Measurements from ENCODE around the gene CADM1.

The CADM1 gene

DNA sequence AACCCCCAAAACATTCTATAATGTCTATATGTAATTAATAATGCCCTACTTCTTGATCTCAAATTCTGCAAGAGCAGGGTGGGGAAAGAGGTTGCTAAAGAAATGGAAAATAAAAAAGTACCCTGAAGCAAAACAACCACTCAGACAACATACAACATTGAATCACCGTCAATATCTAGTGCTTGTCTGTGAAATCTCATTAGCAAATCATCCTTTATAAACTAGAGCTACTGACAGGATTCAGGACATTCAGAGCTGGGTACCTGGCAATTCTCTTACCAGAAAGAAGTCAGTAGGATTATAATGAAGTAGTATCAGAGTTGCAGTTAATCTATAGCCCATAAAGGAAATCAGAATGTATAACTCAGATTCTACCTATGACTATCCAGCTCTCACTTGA lies 143.2 kb downstream of the CADM1 start:
- H3K27me3 Mint-ChIP-seq = no peaks in the 10 kb centered on the region

GRCh38 chr11:115360186-115360824 lies 143.9 kb downstream of the CADM1 start:
- no peaks in the 10 kb centered on the region for H3K36me3 Mint-ChIP-seq (ENCODE audit: low read depth)
- no peak overlapping the region for H3K4me3 Mint-ChIP-seq
- H3K9me3 Mint-ChIP-seq = no peaks in the 10 kb centered on the region
- no peak overlapping the region for H3K27ac Mint-ChIP-seq
- peaks cover 2% of the 10 kb centered on the region for H3K27me3 Mint-ChIP-seq
- no peaks in the 10 kb centered on the region for H3K4me1 Mint-ChIP-seq (ENCODE audit: low read depth)

More for the DNA sequence above, 143.2 kb downstream of the CADM1 start:
- Mint-ChIP-seq H3K4me3 (no peak overlapping the region), H3K27ac (no peak overlapping the region), H3K36me3 (ENCODE audit: low read depth) (no peaks in the 10 kb centered on the region), H3K4me1 (ENCODE audit: low read depth) (no peaks in the 10 kb centered on the region), H3K9me3 (no peaks in the 10 kb centered on the region)

DNA sequence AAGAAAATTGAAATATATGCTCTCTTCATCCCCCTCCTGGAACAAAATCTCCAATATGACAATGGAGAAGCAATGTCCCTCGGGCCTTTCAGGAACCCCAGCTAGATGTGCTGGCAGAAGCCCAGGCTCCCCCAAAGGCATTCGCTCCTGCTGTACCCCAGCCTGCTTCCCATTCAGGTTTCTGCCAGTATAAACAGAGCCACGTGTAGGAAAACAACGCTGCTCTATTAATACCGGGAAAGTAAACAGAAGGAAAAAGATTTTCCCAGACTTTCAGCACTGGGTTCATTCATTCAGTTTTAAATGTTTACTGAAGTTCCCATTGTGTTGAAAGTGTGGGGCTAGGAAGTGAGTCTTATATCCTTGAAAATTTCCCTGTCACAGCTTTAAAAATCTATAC lies 147.1 kb downstream of the CADM1 start:
- H3K36me3 Mint-ChIP-seq (ENCODE audit: low read depth) = no peaks in the 10 kb centered on the region
- no peak overlapping the region for H3K4me3 Mint-ChIP-seq
- peaks cover 6% of the 10 kb centered on the region for H3K27me3 Mint-ChIP-seq
- H3K27ac Mint-ChIP-seq = no peak overlapping the region
- H3K9me3 Mint-ChIP-seq = no peaks in the 10 kb centered on the region
- H3K4me1 Mint-ChIP-seq (ENCODE audit: low read depth) = no peaks in the 10 kb centered on the region

DNA sequence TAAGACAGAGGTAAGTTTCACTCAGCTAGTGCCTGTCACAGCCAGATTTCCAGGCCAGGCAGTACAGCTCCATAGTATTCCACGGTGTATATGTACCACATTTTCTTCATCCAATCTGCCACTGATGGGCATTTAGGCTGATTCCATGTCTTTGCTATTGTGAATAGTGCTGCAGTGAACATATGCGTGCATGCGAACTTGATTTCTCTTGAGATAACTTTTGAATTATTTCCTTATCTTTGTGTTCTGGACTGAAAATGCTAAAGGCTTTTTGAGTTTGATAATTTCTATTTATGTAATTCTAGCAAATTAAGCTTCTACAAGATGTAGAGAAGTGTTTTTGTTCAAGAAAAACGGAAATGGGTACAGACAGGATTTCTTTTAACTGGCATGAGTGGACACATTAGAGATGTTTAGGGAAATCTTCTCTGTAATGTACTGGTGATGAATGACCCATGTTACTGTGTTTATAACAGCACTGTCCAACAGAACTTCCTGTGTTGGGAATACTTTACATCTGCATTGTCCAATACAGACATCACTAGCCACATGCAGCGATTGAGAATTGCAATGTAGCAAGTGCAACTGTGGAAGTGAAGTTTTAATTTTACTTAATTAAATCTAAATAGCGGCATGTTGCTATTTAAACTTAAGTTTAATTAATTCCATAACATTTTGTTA lies 151.3 kb downstream of the CADM1 start:
- no peaks in the 10 kb centered on the region for H3K9me3 Mint-ChIP-seq
- no peak overlapping the region for H3K4me3 Mint-ChIP-seq
- no peaks in the 10 kb centered on the region for H3K36me3 Mint-ChIP-seq (ENCODE audit: low read depth)
- H3K4me1 Mint-ChIP-seq (ENCODE audit: low read depth) = no peaks in the 10 kb centered on the region
- peaks cover 7% of the 10 kb centered on the region for H3K27me3 Mint-ChIP-seq
- H3K27ac Mint-ChIP-seq = no peak overlapping the region

GRCh38 chr11:115349335-115350017 lies 154.7 kb downstream of the CADM1 start:
- H3K27ac Mint-ChIP-seq = no peak overlapping the region
- H3K4me3 Mint-ChIP-seq = no peak overlapping the region
- H3K4me1 Mint-ChIP-seq (ENCODE audit: low read depth) = no peaks in the 10 kb centered on the region
- no peaks in the 10 kb centered on the region for H3K36me3 Mint-ChIP-seq (ENCODE audit: low read depth)
- peaks cover 5% of the 10 kb centered on the region for H3K27me3 Mint-ChIP-seq
- H3K9me3 Mint-ChIP-seq = no peaks in the 10 kb centered on the region

- no peak overlapping the region for H3K4me3 Mint-ChIP-seq
- no peaks in the 10 kb centered on the region for H3K4me1 Mint-ChIP-seq (ENCODE audit: low read depth)
- no peak overlapping the region for H3K27ac Mint-ChIP-seq
- H3K9me3 Mint-ChIP-seq = no peaks in the 10 kb centered on the region
- peaks cover 8% of the 10 kb centered on the region for H3K27me3 Mint-ChIP-seq
- no peaks in the 10 kb centered on the region for H3K36me3 Mint-ChIP-seq (ENCODE audit: low read depth)
These were observed 155.8 kb downstream of the CADM1 start for GRCh38 chr11:115348416-115348815.

GRCh38 chr11:115347106-115347505 lies 157.1 kb downstream of the CADM1 start:
- no peak overlapping the region for H3K4me3 Mint-ChIP-seq
- H3K27ac Mint-ChIP-seq = no peak overlapping the region
- no peaks in the 10 kb centered on the region for H3K36me3 Mint-ChIP-seq (ENCODE audit: low read depth)
- H3K4me1 Mint-ChIP-seq (ENCODE audit: low read depth) = no peaks in the 10 kb centered on the region
- no peaks in the 10 kb centered on the region for H3K9me3 Mint-ChIP-seq
- peaks cover 7% of the 10 kb centered on the region for H3K27me3 Mint-ChIP-seq

DNA sequence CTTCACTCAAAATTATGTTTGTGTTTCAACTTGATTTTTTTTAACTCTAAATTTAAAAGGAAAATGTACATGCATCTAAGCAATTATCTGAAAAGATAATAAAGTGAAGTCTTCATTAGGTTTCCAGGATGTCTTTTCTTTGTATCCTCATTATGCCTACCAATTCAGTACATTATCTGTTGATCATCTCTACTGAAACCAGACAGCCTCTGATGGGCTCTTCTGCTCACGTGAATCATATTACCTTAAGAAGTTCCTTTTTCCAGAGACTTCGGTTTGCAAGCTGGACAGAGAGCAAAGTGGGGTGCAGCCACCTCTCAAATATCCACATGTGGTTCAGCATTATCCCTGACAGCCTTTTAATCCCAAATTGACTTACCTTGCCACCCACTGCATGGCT lies 158.4 kb downstream of the CADM1 start:
- Mint-ChIP-seq H3K9me3 (no peaks in the 10 kb centered on the region), H3K27ac (no peak overlapping the region), H3K4me3 (no peak overlapping the region), H3K36me3 (ENCODE audit: low read depth) (no peaks in the 10 kb centered on the region), H3K4me1 (ENCODE audit: low read depth) (no peaks in the 10 kb centered on the region), H3K27me3 (peaks cover 5% of the 10 kb centered on the region)

DNA sequence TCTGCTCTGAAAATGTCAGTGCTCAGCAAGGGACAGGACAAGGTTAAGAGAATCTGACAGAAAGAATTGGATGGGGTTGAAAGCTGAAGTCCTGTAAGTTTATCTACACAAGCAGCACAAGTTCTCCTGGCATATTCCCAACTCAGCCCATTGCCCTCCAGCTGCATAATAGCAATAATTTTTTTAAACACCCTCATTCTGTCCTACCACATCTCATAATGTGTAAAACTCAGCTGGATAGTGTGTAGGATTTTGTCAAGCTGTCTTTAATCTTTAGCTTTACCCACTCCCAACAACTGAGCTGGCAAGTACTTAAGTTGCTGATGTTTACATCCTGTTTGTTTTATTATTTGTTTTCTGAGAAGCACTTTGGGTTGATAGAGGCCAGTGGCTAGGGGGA lies 158.9 kb downstream of the CADM1 start:
- no peak overlapping the region for H3K4me3 Mint-ChIP-seq
- no peak overlapping the region for H3K27ac Mint-ChIP-seq
- no peaks in the 10 kb centered on the region for H3K9me3 Mint-ChIP-seq
- no peaks in the 10 kb centered on the region for H3K4me1 Mint-ChIP-seq (ENCODE audit: low read depth)
- H3K27me3 Mint-ChIP-seq = peaks cover 5% of the 10 kb centered on the region
- H3K36me3 Mint-ChIP-seq (ENCODE audit: low read depth) = no peaks in the 10 kb centered on the region

DNA sequence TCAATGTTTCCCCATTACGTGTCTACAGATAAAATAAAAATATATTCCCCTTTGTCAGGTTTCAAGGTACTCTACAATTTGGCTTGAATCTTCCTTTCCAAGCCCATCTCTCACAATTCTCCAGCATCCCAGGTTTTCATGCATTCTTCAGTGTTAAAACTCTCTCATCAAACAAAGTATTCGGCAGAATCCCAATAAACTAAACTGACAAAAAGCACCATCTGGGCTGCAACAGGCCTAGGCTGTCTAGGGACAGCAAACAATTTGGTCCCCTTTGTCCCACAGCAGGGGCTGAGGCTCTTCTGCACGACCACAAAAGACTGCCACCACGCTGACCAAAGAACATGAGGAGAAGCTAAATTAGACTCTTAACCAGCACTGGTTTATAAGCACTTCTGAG lies 159.4 kb downstream of the CADM1 start:
- H3K27ac Mint-ChIP-seq = no peak overlapping the region
- peaks cover 5% of the 10 kb centered on the region for H3K27me3 Mint-ChIP-seq
- no peaks in the 10 kb centered on the region for H3K4me1 Mint-ChIP-seq (ENCODE audit: low read depth)
- H3K4me3 Mint-ChIP-seq = no peak overlapping the region
- no peaks in the 10 kb centered on the region for H3K9me3 Mint-ChIP-seq
- no peaks in the 10 kb centered on the region for H3K36me3 Mint-ChIP-seq (ENCODE audit: low read depth)

GRCh38 chr11:115342142-115342541 lies 162.1 kb downstream of the CADM1 start:
- Mint-ChIP-seq H3K9me3 (no peaks in the 10 kb centered on the region), H3K4me3 (no peak overlapping the region), H3K4me1 (ENCODE audit: low read depth) (no peaks in the 10 kb centered on the region), H3K27ac (no peak overlapping the region), H3K27me3 (peaks cover 9% of the 10 kb centered on the region), H3K36me3 (ENCODE audit: low read depth) (no peaks in the 10 kb centered on the region)

DNA sequence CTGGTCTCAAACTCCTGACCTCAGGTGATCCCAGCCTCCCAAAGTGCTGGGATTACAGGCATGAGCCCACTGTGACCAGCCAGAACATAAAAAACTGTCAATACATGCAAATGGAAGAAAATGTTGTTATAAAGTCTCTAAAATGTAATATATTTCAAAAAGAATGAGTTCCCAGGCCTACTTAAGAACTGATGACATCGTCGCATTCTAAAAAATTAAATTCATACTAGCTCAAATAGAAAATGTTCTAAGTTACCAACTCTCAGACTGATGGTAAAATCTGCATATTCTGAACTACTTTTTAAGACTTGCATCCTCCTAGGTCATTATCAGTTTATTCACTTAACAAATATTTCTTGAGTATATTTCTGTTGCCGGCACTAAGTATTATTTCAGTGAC lies 163.3 kb downstream of the CADM1 start:
- Mint-ChIP-seq H3K36me3 (ENCODE audit: low read depth) (no peaks in the 10 kb centered on the region), H3K9me3 (no peaks in the 10 kb centered on the region), H3K27ac (no peak overlapping the region), H3K4me1 (ENCODE audit: low read depth) (no peaks in the 10 kb centered on the region), H3K4me3 (no peak overlapping the region), H3K27me3 (peaks cover 9% of the 10 kb centered on the region)

GRCh38 chr11:115338476-115338875 lies 165.7 kb downstream of the CADM1 start:
- Mint-ChIP-seq H3K9me3 (no peaks in the 10 kb centered on the region), H3K27me3 (peaks cover 4% of the 10 kb centered on the region), H3K36me3 (ENCODE audit: low read depth) (no peaks in the 10 kb centered on the region), H3K27ac (no peak overlapping the region), H3K4me3 (no peak overlapping the region), H3K4me1 (ENCODE audit: low read depth) (no peaks in the 10 kb centered on the region)

DNA sequence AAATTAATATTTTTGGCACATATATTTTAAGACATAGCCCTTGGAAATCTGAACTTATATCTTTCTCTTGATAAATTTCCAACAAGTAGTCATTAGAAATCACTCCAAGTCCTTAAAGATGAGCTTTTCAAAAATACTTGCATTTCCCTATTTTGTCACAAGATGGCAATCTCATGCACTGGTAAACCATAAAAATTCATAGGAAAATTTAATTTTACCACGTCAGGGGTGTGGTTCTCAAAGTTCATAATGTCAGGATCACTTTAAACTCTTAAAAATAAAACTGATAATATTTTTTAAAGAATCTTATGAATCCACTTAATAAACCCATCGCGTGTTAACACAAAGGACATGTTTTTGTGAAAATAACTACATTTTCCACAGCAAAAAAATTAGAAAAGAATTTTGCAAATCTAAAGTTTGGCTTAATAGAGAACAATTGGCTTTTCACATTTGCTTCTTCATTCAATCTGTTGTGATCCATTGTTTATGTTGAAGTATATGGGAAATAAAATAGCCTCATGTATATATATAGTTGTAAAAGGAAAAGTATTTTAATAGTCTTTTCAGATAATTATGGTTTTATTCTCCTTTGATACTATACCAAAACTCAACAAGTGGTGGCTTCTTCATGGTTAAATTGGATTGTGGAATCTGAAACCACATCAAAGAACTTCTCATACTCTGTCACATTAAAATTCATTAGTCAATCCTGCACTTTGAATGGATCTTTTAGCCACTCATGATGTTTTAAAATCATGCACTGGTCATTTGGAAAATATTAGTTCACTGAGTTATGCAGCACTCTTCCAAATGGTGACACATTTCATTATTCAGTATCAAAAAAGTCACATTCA lies 169.1 kb downstream of the CADM1 start:
- Mint-ChIP-seq H3K27ac (no peak overlapping the region), H3K9me3 (no peaks in the 10 kb centered on the region), H3K4me3 (no peak overlapping the region), H3K4me1 (ENCODE audit: low read depth) (no peaks in the 10 kb centered on the region), H3K36me3 (ENCODE audit: low read depth) (no peaks in the 10 kb centered on the region), H3K27me3 (peaks cover 4% of the 10 kb centered on the region)

DNA sequence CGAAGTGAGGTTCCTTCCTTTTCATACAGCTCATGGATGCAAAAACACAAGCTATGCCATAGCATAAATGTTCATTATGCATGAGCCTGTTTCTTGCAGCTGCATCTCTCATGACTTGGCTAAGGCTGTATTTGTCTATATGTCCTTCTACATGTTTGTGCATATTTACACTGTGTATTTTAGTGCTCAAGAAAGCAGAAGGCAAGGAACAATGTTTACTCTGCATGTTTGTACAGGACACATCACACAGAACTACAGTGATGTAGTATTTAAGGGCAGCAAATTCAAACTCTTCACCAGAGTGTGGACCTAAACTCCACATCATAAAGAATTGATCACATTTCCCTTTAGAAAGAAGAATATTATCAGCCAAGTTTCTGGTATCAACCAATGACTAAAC lies 170.3 kb downstream of the CADM1 start:
- Mint-ChIP-seq H3K27me3 (peaks cover 4% of the 10 kb centered on the region), H3K36me3 (ENCODE audit: low read depth) (no peaks in the 10 kb centered on the region), H3K27ac (no peak overlapping the region), H3K4me3 (no peak overlapping the region), H3K4me1 (ENCODE audit: low read depth) (no peaks in the 10 kb centered on the region), H3K9me3 (no peaks in the 10 kb centered on the region)
